ENCODE measurements around the gene TTLL10.

DNA sequence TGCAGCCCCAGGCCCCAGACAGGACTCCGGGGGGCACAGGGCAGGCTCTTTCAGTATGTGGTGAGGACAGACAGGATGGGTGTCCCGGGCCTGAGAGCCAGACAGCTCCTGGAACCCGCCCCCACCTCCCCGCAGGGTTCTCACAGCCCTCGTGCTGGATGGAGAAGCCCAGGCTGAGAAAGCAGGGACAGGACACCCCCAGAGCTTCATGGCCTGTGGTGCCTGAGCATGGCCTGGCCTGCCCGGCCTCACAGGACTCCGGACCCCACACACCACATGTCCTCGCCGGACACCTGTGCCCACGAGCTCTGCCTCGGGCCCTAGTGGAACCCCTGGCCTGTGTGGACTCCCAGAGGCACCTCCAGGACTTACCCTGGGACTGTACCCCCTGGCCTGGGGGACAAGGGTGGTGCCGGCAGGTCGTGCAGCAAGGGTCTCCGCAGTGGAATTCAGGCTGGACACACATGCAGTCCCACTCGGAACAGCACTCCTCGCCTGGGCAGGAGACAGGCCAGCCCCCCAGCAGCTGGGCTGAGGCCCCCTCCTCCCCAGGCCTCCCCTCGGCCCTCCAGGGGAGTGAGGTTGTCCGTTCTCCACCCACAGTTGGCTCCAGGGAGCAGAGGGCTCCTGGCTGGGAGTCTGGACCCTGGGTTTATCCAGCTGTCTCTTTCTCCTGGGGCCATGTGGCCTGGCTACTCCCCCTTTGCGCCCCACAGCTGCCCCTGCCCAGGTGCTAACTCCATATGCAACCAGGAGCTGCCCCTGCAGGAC lies 31.5 kb downstream of the TTLL10 start:
- TF ChIP-seq, protein P1, sequence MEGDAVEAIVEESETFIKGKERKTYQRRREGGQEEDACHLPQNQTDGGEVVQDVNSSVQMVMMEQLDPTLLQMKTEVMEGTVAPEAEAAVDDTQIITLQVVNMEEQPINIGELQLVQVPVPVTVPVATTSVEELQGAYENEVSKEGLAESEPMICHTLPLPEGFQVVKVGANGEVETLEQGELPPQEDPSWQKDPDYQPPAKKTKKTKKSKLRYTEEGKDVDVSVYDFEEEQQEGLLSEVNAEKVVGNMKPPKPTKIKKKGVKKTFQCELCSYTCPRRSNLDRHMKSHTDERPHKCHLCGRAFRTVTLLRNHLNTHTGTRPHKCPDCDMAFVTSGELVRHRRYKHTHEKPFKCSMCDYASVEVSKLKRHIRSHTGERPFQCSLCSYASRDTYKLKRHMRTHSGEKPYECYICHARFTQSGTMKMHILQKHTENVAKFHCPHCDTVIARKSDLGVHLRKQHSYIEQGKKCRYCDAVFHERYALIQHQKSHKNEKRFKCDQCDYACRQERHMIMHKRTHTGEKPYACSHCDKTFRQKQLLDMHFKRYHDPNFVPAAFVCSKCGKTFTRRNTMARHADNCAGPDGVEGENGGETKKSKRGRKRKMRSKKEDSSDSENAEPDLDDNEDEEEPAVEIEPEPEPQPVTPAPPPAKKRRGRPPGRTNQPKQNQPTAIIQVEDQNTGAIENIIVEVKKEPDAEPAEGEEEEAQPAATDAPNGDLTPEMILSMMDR (IDR thresholded peaks at IDR 0.05; ENCODE audit: low read depth, low read length), result no peak
- TF ChIP-seq POLR2A (IDR thresholded peaks at IDR 0.05; ENCODE audit: extremely low read depth, insufficient read length) (no peak), MYC (IDR thresholded peaks at IDR 0.05; ENCODE audit: low read depth, low read length) (no peak)
